Hematopoietic multipotent progenitor cell treated with erythropoietin and hydrocortisone succinate and interleukin-3 and kit ligand, for 6 days (in vitro differentiated cells): Measurements from ENCODE around the gene PRKCA.

Experiments
- DNase-seq: peaks from one replicate; pipeline ENCODE4 v3.0.0-alpha.2; 2015

Gene PRKCA

DNA sequence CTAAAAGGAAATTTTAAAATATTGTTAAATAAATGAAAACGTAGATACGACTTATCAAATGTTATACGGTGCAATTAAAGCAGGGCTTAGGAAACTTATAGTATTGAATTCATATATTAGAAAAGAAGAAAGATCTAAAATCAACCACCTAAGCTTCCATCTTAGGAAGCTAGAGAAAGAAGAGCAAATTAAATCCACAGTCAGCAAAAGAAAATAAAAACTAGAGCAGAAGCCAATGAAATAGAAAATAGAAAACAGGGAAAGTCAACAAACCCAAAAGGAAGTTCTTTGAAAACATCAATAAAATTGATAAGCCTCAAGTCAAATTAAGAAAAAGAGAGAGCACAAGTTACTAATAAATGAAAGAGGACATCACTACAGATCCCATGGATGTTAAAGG, 457.9 kb downstream of the PRKCA start:
- DNase-seq, result no peak

DNA sequence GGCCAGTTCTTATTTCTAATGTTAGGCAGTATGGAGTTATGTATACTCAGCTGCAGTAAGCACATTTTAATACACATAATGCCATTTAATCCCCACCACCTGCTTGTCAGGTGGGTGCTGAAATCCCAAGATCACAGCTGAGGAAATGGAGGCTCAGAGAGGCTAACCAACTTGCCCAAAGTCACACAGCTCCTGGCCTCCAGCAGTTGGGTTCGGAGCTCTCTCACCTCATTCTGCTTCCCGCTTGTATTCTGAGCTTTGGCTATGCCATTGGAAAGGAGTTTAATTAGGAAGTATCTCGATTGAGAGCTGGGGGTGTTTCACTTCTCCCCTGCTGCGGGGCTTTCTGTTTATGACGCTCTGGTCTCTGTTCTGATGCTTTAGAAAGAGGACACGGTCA, 459.9 kb downstream of the PRKCA start:
- no peak for DNase-seq

DNA sequence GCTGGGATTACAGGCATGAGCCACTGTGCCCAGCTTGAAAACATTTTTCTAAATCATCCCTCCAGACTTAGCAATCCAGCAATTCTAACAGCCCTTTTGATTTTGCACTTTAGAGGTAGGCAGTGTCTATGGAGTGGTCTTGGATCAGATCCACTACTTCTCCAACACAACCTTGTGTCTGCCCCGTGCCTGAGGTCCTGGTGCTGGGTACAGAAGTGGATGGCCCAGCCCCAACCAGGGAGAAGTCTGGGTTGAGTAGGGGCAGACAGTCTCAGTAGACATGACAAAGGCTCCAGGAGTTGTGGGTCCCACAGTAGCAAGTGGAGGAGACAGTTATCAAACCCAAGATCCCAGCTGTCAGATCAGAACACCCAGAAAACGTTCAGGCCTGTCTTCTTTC, 460.6 kb downstream of the PRKCA start:
- DNase-seq, result no peak

DNA sequence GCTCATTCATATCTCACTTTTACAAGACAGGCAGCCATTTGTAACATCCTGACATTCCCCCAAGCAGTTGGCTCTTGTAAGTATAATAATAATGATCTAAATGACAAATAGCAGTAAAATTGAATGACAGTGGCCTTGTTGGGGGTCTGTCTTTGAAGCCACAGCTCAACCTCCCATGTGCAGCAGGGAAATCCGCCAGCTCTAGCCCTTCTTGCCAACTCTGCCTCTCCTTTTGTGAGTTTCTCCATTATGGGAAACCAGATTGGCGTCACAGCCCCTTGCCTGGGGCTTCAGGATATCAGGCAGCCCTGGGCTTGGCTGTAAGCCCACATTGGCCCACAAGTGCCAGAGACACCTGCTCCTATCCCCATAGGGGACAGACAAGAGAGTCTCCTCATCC, 462.1 kb downstream of the PRKCA start:
- DNase-seq, result no peak

DNA sequence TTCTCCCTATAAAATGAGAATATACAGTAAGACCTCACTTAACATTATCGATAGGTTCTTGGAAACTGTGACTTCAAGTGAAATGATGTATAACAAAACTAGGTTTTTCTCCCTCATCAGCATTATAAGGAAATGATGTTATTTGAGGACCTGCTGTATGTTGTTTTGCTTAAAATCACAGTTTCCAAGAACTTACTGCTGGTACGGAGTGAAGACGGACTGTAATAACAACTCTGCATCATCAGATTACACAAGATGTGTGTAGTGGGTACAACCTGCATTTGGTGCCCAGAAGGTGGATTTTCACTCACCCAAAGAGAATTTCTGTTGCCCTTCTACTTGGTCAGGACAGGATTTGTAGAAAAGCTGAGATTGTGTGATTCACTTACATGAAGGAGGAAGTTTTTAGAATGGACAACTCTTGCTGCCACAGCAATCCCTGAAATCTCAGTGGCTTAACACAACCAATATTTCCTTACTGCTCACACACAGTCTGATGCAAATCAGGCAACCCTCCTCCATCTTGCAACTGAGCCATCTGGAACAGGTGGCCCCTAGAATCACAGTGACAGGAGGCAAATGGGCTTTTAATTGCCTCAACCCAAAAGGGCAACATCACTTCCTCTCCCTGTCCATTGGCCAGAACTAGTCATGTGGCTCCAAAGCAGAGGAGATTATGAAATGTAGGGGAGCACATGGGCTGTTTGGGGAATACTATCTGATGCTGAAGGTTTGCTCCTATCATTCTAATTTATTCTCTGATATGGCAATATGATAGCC, 464.9 kb downstream of the PRKCA start:
- no peak for DNase-seq

DNA sequence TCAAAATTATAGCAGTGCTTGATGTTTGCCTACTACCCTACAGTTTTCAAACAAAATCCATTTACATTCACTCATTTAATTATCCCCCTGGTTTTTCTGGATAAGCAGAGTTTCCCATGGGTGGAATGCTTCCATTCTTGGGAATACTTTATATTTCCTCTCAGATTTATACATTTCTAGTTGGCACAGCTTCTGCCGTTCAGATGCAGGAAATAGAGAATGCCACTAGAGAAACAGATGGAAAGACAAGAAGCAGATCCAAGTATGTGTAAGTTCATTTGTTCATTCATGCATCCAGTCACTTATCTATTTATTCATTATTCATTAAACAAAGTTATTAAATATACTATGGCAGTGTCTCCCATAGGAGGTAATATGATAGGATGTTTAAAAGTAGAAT, 467.5 kb downstream of the PRKCA start:
- no peak for DNase-seq

DNA sequence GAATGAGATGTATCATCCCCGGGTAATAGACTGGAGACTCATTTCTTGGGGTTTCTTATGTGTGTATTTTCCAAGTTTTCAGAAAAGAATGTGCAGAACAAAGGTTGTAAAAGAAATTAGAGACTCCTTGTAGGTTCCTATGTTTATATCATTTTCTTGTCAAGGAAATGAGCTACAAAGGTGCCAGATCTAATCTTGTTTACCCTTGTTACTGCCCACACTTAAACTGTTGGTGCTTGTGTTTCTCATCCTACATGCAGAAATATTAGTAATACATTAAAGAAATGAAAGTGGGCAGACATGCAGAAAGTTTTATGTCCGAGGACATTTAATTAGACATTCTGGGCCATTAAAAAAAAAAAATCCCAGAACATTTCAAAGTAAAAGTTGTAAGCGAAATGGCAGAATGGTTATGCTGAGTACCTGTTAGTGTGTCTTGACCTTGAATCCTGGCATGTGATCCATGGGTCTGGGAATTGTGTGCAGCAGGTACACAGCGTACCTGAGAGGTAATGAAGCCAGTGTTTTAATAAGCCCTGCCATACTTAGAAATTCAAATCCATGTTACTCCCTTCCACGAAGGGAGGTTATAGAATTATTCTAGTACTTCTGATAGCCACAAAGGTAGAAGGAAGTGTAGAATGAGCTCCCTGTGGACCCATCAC, 469.9 kb downstream of the PRKCA start:
- DNase-seq, result no peak

DNA sequence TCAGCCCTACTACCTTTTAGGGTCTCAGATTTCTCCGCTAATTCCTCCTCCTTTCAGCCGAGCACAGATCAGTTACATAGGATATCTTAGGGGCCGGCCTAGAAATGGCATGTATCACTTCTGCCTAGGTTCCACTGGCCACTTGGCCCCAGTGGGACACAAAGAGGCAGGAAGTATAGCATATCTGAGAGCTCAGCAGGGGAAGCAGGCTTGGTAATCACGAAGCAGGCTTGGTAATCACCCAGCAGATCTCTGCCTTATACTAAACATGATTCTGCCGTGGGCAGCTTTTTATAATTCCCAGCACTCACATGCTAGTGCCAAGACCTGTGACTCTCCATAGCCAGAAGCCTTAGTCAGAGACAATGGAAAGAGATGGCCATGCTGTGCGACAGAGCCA, 472.9 kb downstream of the PRKCA start:
- no peak for DNase-seq

DNA sequence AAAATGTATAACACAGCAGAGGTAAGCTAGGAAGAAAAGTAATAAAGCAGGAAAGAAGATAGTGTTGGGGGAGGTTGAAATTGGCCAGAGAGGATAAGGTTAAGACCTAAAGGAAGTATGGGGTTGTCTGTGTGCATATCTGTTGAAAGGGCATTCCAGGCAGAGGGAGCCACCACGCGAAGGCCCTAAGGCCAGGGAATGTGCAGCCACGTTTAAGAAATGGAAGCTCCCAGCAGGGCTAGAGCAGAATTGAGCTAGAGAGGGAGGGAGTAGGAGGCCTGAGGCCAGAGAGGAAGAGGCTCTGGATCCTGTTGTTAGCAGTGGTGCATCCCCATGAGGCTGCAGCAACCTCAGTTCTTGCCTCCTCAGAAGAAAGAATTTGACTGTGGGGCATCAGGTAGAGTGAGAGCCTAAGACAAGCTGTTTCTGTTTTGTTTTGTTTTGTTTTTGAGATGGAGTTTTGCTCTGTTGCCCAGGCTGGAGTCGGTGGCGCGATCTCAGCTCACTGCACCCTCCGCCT, 473.5 kb downstream of the PRKCA start:
- no peak for DNase-seq

DNA sequence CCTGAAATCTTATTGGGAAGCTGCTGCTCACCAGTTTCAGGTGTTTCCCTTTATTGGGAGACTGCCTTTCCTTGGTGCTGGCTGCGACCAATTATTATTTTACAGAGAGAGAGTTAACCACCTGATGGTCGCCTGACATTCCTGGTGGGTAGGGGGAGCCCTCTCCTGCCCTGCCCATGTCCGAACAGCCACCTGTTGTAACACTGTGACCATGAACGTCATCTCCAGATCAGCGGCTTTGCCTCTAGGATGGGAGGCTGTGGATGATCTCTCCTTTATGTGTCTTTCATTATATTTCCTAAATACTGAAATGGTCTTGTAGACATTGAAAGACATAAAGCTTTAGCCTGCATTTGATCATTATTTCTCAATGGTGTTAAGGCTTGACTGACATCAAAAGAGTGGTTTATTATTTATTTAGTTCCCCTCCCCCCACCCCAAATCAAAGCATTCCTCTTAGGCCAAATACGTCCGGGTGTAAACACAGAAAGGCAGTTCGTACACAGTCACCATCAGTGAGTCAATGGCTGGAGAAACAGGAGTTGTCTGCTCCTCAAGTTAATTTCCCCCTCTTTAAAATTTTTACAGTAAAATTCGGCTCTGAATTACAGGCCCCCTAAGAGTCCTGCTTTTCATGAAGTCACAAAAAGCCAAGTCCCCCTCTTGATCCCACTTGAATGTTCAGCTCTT, 474.7 kb downstream of the PRKCA start:
- DNase-seq, result no peak

DNA sequence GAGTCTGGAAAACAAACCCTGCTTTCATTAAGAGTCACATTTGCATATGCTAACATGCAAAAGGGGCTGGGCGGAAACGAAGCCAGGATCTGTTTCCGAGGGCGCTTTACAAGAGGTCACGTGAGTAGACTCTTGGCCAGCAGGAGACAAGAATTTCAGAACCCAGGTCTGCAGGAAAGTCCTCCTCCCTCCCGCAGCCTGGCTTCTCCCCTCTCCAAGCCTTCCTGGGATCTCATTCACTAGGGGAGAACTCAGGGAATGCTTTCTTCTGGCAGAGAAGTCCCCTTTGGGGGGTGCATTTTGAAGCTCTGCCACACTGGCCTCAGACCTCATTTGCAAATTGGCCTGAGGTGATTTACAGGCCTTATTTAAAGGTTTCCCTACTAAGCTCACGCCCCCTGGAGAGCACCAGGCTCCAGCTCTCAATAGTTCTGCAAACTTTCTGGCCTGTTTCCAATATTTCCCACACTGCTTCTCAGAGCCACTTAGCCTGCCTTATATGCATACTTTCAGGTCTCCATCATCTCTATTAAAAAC, 475.3 kb downstream of the PRKCA start:
- peak; percentile 6 for DNase-seq

DNA sequence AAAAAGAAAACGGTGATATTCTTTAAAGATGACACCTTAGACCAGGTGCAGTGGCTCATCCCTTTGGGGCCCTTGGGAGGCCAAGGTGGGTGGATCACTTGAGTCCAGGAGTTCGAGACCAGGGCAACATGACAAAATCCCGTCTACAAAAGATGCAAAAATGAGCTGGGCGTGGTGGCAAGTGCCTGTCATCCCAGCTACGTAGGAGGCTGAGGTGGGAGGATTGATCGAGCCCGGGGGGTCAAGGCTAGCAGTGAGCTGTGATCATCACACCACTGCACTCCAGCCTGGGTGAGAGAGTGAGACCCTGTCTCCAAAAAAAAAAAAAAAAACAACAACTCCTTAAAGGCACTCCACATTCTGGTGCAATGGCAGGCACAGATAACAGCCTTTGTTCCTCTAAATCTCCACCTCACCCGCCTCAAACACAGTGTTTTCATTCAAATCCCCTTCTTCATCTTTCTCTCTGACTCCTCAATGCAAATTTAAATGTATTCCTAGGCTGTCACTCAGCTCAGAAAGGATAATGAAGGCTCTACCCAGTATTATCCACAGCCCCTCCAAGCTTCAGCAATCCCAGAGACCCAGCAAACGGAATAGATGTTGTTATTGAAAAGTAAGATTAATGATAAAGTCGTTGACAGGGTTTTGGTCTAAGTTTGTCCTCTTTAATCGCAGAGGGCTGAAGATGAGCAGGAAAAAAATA, 476.3 kb downstream of the PRKCA start:
- DNase-seq, result no peak

DNA sequence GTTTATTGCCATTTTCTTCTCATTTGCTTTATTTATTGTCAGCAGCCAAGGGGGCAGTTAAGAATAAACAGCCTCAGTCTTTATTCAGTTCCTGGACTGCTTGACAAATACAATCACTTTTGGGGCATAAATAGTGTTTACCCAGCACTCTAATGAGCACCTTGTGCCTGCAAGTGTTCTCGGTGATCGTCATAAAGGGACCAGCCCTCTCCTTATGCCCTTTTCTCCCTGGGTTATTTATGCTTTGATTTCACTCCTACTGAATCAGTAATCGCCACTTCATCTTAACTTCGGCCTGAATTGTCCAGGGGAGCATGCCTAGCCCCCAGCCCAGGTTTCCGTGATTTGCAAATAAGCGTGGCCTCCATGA, 476.8 kb downstream of the PRKCA start:
- no peak for DNase-seq

DNA sequence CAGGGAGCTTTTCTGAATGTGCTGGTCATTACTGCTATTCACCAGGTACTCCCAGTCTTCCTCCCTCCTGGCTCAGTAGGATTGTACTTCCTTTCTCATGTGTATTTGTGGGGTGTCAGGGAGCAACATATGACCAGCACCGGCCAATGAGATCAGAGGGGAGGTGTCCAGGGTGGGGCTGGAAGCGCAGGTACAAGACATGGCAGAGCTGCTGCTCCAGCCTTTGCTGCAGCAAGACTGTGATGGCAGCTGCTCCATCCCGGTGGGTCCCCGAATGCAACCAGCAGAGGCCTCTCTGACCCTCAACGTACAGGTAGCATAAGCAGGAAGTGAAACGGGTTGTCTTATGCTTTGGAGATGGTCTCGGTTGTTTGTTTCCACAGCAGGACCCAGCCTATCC, 478.7 kb downstream of the PRKCA start:
- DNase-seq, result no peak

DNA sequence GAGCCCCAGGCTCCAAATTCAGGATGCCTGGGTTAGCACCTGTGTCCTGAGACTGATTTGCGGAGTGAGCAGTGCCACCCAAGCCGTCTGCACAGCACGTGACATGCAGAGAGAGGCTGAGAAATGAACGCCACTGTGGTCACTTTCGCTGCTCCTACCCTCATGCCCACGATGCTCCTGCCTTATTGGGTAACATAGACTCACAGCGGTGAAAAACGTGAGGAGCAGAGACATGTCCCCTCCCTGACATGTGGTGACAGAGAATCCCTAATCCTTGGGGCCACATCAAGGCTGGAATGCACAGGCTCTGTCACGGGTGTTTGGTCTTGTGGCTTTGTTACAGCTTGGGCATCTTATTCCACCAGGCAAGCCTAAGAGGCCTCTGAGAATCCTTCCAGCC, 480.4 kb downstream of the PRKCA start:
- DNase-seq, result no peak

DNA sequence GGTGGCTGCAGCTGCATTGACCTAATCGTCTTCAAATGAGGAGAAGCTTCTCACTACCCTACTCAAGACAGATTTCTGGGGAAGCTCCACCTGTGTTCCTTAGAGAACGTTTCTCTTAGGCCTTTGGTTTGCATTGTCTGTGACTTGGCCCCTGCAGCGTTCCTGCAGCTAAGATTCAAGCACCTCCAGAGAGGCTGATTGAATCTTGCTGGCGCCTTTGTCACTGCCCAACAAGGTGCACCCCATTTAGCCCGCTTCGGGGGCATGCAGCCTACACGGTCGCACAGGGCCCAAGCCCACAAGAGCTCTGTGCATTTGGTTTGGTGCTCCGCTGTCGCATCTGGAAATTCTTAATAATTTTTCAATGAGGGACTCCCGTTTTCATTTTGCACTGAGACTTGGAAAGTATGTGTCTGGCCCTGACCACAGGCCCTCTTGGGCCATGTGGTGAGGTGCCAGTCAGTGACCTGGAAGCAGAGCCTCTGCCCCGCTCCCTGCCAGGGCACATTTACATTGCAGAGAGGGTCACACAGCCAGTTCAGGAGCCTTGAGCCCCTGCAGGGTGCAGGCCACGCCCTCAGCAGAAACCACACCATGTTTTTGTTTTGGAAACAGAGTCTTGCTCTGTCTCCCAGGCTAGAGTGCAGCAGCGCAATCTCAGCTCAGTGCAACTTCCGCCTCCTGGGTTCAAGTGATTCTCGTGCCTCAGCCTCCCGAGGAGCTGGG, 481.4 kb downstream of the PRKCA start:
- DNase-seq, result no peak

DNA sequence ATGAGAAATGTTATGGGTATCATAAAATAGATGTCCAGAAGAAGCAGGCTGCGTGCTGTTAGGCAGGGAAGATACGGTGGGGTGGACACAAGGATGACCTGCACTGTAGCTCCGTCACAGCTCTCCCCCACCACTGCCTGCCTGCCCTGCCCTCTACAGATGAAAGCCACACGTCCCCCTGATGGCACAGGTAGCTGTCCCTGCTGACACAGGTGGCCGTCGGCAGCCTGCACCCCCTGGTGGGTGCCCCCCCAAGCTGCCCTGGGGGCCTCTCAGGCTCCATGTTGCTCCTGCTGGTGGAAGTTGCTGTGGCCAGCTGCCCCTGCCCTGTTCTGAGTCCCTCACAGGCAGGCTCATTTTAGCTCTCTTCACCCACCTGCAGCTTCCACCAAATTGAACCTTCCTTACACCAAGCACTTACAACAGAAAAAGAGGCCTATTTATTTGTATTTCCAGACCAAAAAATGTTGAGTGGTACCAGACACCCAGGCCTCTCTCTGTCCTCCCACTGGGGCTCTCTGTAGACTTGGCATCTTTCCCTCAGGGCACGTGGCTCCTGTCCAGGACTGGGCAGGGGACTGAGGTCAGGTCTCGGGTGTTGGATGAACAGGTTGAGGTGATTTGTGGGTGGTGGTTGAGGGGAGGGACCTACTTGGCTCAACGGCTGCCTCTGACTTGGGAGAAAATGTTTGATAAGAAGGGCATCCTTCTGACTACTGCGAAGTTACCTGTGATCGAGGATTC, 482.4 kb downstream of the PRKCA start:
- no peak for DNase-seq

DNA sequence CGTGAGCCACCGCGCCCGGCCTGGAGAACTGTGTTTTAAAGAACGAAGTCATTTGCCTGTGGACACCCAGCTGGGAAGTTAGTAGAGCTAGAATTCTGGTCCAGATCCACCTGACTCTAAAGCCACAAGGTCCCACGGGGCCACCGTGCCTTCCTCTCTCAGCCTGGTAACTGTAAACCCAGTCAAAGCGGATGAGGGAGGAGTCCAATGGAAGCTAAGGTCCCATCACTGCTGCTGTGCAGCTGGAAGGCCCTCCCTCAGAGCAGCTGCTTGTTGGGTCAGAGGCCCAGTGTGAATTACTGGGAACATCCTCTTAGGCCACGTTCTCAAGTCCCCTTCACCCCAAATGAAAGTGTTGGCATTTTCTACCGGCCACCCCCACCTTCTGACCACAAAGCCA, 483.7 kb downstream of the PRKCA start:
- no peak for DNase-seq

DNA sequence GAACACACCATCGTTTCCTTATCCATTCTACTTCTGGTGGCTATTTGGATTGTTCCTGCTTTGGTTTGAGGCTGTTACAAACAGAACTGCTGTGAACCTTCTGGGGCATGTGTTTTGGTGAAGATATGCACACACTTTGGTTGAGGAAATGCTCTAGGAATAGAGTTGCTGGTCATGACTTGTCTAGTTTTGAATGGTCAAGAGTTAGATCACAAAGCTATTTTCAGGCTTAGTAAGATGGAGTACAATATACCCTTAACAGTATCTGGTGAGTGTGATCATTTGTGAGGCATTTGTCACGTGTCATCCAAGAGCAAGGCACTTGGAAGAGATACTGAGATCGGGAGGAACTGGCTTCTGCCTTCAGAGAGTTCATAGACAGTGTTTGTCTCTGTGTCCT, 485.5 kb downstream of the PRKCA start:
- no peak for DNase-seq

DNA sequence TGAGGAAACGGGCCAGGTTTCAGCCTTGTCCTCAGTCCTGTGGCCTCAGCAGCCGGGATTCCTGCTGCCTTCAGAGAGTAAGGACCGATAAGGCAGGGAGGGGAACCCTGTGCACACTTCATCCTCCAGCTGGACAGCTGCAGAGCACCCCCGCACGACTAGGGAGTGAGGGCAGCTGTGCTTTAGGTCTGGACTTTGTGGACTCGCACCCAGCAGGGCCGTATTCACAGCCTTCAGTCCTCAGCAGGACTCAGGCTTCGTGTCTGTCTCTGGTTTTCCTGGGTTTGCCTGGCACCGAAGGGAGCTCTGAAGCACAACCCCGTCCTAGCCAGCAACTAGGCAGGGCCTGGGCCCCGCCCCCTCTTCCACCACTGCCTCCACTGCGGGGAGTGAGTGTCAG, 486.7 kb downstream of the PRKCA start:
- no peak for DNase-seq

DNA sequence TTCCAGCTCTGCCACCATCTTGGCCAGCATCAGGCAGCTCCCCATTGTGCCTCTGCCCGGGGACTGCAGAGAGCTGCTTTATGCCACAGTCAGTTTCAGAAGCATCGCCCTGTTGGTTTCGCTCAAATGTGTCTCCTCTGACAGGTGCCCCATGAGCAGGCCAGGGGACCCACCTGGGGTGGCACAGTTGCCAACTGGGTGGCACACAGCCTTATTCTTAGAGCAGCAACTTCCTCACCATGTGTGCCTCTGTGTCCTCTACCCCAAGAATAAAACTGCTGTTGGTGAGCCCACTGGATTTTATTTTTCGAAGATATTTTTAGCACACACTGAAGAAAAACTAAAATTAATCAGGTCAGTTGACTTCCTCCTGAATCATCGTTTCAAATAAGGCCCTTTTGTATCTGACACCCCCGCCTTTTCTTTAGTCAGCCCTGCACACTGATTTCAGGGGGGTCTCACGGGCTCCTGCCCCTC, 487.6 kb downstream of the PRKCA start:
- DNase-seq, result no peak
